PC-9 (cell line): ENCODE results near the gene BTAF1. TPM values are rescaled to one million over a fixed set of nuclear protein-coding genes. Genes with fewer than 3 reads are reported as not detected.

ENCODE experiments used
- BruUV-seq: library from RNA; stranded (reverse); fragments of 400-500 nt; replicated peaks from 2 replicates; lab custom pipeline; 2021; lab: Mats Ljungman, UMichigan
- CTCF ChIA-PET: fragments of 300-600 bp; sonication (Branson Sonifier 250); formaldehyde crosslinking; loops from one replicate; lab custom pipeline; 2022; ENCODE audit warnings: antibody characterized with exemption; lab: Charles Lee
- POLR2A ChIA-PET: fragments of 300-600 bp; sonication (Branson Sonifier 250); formaldehyde crosslinking; loops from one replicate; lab custom pipeline; 2022; ENCODE audit warnings: antibody characterized with exemption; ENCODE audit not compliant: unreplicated experiment; lab: Charles Lee
- DNase-seq, 2 experiments: peaks; one replicate each; pipeline versions ENCODE4 v3.0.0 to v3.0.0-alpha.2; 2015 to 2022; ENCODE audit warnings: mixed read lengths in 1 of 2
- H2AFZ ChIP-seq: fragments of 200-600 bp; sonication (generic); 2 replicates; pipeline ENCODE4 v1.8.1; 2017; ENCODE audit warnings: antibody characterized with exemption
- H3F3A ChIP-seq: fragments of 200-600 bp; sonication (generic); 2 replicates; pipeline ENCODE4 v1.8.1; 2017; ENCODE audit warnings: antibody characterized with exemption, mild to moderate bottlenecking, low read depth; ENCODE audit not compliant: insufficient read depth
- H3K27ac ChIP-seq: fragments of 200-600 bp; sonication (generic); 2 replicates; pipeline ENCODE4 v1.6.1; 2016; ENCODE audit warnings: mixed run types
- H3K27me3 ChIP-seq: fragments of 200-600 bp; sonication (generic); 2 replicates; pipeline ENCODE4 v1.6.1; 2016; ENCODE audit warnings: low read depth, mixed run types; ENCODE audit not compliant: insufficient read depth
- H3K36me3 ChIP-seq: fragments of 200-600 bp; sonication (generic); 2 replicates; pipeline ENCODE4 v1.6.1; 2016; ENCODE audit warnings: low read depth, mixed run types
- H3K4me1 ChIP-seq: fragments of 200-600 bp; sonication (generic); replicated peaks from 2 replicates; pipeline ENCODE4 v1.6.1; 2016; ENCODE audit warnings: mixed run types; ENCODE audit not compliant: insufficient read depth
- H3K4me2 ChIP-seq: fragments of 200-600 bp; sonication (generic); 2 replicates; pipeline ENCODE4 v1.6.1; 2017; ENCODE audit warnings: mixed run types
- H3K4me3 ChIP-seq: fragments of 200-600 bp; sonication (generic); 2 replicates; pipeline ENCODE4 v1.6.1; 2016; ENCODE audit warnings: mixed run types
- H3K79me2 ChIP-seq: fragments of 200-600 bp; sonication (generic); 2 replicates; pipeline ENCODE4 v1.6.1; 2017; ENCODE audit warnings: low read depth, mixed run types
- H3K9me2 ChIP-seq: fragments of 200-600 bp; sonication (generic); 2 replicates; pipeline ENCODE4 v1.8.1; 2017; ENCODE audit warnings: mild to moderate bottlenecking; ENCODE audit not compliant: insufficient read depth
- H3K9me3 ChIP-seq: fragments of 200-600 bp; sonication (generic); 2 replicates; pipeline ENCODE4 v1.8.1; 2016; ENCODE audit warnings: low read depth; ENCODE audit not compliant: insufficient read depth
- H4K20me1 ChIP-seq: fragments of 200-600 bp; sonication (generic); 2 replicates; pipeline ENCODE4 v1.8.1; 2017; ENCODE audit not compliant: insufficient read depth
- EZH2 ChIP-seq: fragments of 200-600 bp; sonication (generic); IDR thresholded peaks from 2 replicates; pipeline ENCODE4 v1.8.0; 2017; ENCODE audit warnings: antibody characterized with exemption, low read depth
- intact Hi-C: fragments of 100-400 bp; cut with micrococcal nuclease; formaldehyde crosslinking; loops from one replicate; pipeline ENCODE4 v1.10.0; 2022; ENCODE audit not compliant: unreplicated experiment
- total RNA-seq: library from RNA; stranded (reverse); gene quantifications from 2 replicates; pipeline ENCODE4 v1.2.3, GENCODE V29; 2021
- TF ChIP-seq, protein P1 (sequence below): fragments of 200-600 bp; sonication (generic); conservative IDR thresholded peaks from 2 replicates; pipeline ENCODE4 v1.6.1; 2017; ENCODE audit warnings: mixed run types, antibody characterized with exemption, mild to moderate bottlenecking, moderate library complexity

BTAF1 gene
- total RNA-seq, 1 experiment from 2014 or later, result 19.0 TPM

DNA sequence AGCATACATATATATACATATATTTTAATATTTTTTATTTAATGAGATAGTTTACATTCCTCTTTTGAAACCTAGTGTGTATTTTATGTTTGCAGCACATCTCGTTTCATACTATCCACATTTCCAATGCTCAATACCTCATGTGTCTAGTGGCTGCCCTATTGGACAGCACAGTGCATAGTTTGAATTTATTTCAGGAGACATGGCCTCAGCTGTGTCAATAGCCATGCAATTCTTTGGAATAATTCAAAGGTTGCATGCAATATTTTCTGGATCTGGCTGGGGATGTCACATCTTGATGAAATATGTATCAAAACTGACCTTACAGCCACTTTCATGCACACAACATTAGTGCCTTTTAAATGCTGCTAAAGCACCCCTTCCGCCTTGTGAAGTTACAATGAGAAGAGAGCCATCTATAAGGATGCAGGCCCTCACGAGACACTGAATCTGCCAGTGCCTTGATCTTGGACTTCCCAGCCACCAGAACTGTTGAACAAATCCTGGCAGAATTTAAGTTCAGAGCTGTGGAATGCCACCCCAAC is 27.3 kb upstream of the BTAF1 start:
- H3K9me2 ChIP-seq, result no peaks in the 10 kb centered on the region
- H3K36me3 ChIP-seq, result no peaks in the 10 kb centered on the region
- ChIA-PET POLR2A (no interaction called here), CTCF (no interaction called here)
- H2AFZ ChIP-seq, result no peak overlapping the region
- peaks cover 10% of the 10 kb centered on the region for H3K4me1 ChIP-seq
- H3K27me3 ChIP-seq, result no peaks in the 10 kb centered on the region
- peaks cover 8% of the 10 kb centered on the region; the same call in 1 of the 2 replicates for H3F3A ChIP-seq
- H3K79me2 ChIP-seq, result no peaks in the 10 kb centered on the region
- H3K9me3 ChIP-seq, result no peaks in the 10 kb centered on the region
- TF ChIP-seq EZH2, result no peak
- TF ChIP-seq, protein P1, sequence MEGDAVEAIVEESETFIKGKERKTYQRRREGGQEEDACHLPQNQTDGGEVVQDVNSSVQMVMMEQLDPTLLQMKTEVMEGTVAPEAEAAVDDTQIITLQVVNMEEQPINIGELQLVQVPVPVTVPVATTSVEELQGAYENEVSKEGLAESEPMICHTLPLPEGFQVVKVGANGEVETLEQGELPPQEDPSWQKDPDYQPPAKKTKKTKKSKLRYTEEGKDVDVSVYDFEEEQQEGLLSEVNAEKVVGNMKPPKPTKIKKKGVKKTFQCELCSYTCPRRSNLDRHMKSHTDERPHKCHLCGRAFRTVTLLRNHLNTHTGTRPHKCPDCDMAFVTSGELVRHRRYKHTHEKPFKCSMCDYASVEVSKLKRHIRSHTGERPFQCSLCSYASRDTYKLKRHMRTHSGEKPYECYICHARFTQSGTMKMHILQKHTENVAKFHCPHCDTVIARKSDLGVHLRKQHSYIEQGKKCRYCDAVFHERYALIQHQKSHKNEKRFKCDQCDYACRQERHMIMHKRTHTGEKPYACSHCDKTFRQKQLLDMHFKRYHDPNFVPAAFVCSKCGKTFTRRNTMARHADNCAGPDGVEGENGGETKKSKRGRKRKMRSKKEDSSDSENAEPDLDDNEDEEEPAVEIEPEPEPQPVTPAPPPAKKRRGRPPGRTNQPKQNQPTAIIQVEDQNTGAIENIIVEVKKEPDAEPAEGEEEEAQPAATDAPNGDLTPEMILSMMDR, result no peak
- no peaks in the 10 kb centered on the region for H4K20me1 ChIP-seq
- intact Hi-C loops, result no loop called here
- BruUV-seq, result no TSS peak
- DNase-seq, result no peak
- no peak overlapping the region for H3K4me3 ChIP-seq
- no peak overlapping the region for H3K27ac ChIP-seq
- no peak overlapping the region for H3K4me2 ChIP-seq

DNA sequence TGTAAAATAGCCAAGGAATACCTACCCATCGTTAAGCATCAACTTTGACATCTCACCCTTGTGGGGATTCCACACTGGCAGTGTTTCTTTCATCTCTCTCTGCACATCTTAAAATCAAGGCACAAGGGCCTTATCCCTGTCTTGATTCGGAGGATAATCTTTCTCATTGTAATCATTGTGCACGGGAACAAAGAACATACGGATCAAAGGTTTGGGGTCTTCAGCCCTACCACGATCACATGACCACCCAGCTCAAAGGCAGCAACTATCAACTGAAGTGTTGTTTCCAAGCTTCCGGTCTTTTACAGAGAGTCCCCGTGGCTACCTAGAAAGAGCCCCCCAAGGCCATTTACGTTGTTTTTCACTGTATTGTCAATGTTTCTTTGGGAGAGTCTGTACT is 26.1 kb upstream of the BTAF1 start:
- no TSS peak for BruUV-seq
- H2AFZ ChIP-seq, result no peak overlapping the region
- peaks cover 15% of the 10 kb centered on the region for H3K4me1 ChIP-seq
- no peaks in the 10 kb centered on the region for H3K27me3 ChIP-seq
- ChIA-PET POLR2A (no interaction called here), CTCF (no interaction called here)
- no peaks in the 10 kb centered on the region for H4K20me1 ChIP-seq
- TF ChIP-seq, protein P1, result no peak
- TF ChIP-seq EZH2, result no peak
- H3K9me2 ChIP-seq, result no peaks in the 10 kb centered on the region
- H3F3A ChIP-seq, result peaks cover 15% of the 10 kb centered on the region
- H3K4me3 ChIP-seq, result no peak overlapping the region
- no peak for DNase-seq
- intact Hi-C loops, result no loop called here
- no peaks in the 10 kb centered on the region for H3K79me2 ChIP-seq
- H3K9me3 ChIP-seq, result no peaks in the 10 kb centered on the region
- H3K27ac ChIP-seq, result no peak overlapping the region
- H3K4me2 ChIP-seq, result no peak overlapping the region
- no peaks in the 10 kb centered on the region for H3K36me3 ChIP-seq

DNA sequence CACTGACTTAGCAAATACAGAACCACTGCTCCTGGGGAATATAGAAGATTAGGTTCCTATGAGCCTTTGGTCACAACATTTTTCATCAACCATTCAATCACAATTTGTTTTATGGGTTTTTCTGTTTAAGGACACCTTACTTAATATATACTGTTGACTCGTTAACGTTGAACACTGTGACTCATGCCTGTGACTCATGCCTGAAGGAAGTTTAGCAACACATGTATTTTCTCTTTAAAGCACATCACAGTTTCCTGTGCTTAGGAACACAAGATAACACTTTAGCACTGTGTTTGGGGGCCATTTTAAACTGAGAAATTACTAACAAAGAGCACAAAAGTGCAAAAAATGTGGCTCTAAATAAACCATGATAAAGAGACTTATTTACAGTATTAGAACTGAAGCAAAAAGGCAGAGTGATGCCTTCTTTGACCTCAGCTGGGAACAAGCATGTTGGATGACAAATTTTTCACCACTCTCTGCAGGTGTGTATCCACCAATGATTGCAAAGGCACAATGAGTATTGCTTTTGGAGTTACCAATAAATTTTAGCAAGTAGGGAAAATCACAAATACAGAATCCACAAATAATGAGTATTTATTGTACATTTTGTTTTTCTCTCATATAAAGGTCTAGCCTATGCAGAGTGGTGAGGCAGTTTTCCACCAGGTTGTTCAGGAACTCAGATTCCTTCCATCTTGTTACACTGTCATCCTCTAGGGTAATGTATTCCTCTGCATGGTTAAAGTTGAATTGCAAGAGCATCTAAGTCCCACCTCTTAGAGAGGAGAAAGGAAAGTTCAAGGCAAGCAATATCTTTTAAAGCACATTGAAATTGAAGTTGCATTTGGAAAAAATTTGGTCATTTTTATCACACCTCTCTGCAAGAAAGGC is 21.5 kb upstream of the BTAF1 start:
- POLR2A ChIA-PET, result no interaction called here
- no TSS peak for BruUV-seq
- CTCF ChIA-PET, result no interaction called here

More for the DNA sequence above, 21.5 kb upstream of the BTAF1 start:
- H3F3A ChIP-seq, result peaks cover 16% of the 10 kb centered on the region
- H3K27ac ChIP-seq, result peak overlapping the region; percentile 52
- intact Hi-C loops, result no loop called here
- no peaks in the 10 kb centered on the region for H3K9me2 ChIP-seq
- DNase-seq, result peak; percentile 12 to 85
- TF ChIP-seq EZH2, result no peak
- TF ChIP-seq, protein P1, result no peak
- H3K4me1 ChIP-seq, result peaks cover 19% of the 10 kb centered on the region
- no peaks in the 10 kb centered on the region for H3K27me3 ChIP-seq
- no peaks in the 10 kb centered on the region; the same call in 1 of the 2 replicates for H3K36me3 ChIP-seq
- no peak overlapping the region for H3K4me3 ChIP-seq
- no peaks in the 10 kb centered on the region for H3K9me3 ChIP-seq
- H3K79me2 ChIP-seq, result no peaks in the 10 kb centered on the region
- H3K4me2 ChIP-seq, result peak overlapping the region; percentile 43; the same call in 1 of the 2 replicates
- no peaks in the 10 kb centered on the region for H4K20me1 ChIP-seq
- H2AFZ ChIP-seq, result no peak overlapping the region
